ENCODE results near the gene CDC42BPA.

CDC42BPA gene, protein sequence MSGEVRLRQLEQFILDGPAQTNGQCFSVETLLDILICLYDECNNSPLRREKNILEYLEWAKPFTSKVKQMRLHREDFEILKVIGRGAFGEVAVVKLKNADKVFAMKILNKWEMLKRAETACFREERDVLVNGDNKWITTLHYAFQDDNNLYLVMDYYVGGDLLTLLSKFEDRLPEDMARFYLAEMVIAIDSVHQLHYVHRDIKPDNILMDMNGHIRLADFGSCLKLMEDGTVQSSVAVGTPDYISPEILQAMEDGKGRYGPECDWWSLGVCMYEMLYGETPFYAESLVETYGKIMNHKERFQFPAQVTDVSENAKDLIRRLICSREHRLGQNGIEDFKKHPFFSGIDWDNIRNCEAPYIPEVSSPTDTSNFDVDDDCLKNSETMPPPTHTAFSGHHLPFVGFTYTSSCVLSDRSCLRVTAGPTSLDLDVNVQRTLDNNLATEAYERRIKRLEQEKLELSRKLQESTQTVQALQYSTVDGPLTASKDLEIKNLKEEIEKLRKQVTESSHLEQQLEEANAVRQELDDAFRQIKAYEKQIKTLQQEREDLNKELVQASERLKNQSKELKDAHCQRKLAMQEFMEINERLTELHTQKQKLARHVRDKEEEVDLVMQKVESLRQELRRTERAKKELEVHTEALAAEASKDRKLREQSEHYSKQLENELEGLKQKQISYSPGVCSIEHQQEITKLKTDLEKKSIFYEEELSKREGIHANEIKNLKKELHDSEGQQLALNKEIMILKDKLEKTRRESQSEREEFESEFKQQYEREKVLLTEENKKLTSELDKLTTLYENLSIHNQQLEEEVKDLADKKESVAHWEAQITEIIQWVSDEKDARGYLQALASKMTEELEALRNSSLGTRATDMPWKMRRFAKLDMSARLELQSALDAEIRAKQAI (N-terminal part only)

DNA sequence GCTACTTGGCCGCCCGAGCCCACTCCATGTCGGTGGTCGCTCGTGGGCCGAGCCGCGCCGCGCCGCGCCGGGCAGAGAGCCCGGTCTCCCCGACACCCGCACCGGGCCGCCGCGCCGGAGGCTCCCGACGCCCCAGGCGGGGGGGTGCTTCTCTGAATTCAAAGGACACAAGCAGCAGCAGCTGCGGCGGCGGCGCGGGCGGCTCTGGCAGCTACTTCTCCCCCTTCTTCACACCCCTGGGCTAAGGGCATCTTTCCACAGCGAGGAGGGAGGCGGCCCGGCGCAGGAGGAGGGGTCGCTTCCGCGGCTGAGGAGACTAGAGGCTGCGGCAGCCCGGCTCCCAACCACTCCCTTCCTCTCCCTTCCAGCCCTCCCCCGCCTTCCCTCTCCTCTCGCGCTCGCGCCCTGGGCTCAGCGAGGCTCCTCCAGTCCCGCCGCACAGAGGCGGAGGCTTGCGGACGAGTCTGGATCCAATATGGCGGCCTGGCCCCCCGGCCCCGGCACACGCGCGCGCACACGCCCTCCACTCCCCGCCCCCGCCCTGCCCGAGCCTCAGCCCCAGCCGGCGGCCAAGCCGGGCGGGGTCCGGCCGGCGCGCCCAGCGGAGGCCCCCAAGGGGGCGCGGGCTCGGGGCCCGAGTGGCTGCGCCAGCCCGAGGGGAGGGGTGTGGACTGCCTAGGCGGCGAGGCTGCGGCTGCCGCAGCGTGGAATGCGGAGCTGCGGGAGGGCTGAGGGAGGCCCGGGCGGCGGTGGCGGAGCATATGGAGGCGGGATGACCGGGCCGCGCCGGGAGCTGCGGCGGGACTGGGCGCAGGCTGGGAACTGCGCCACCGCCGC, at the start of gene CDC42BPA:
TSS of gene CDC42BPA (minus strand) at position 477 of the 837 bp plus-strand sequence. CDS start 1,310 bp downstream, outside the sequence.
- peak within 1 kb of the TSS; percentile 99 for H3K27ac ChIP-seq (ENCODE audit: low read depth, low read length)
- no peaks in the 10 kb centered on the region for H3K9me3 ChIP-seq (ENCODE audit: low read length)
- H3K27me3 ChIP-seq (ENCODE audit: control insufficient read depth in 1 of 2, insufficient read depth in 2 of 2, low read length in 2 of 2) = no peaks in the 10 kb centered on the region
- no peaks in the 10 kb centered on the region for H3K36me3 ChIP-seq (ENCODE audit: insufficient read depth, low read length)
- H3K4me1 ChIP-seq (ENCODE audit: insufficient read depth, low read length) = peaks cover 4% of the 10 kb centered on the region
- peak within 1 kb of the TSS; percentile 95 to 97 for H3K4me3 ChIP-seq (ENCODE audit: low read depth in 1 of 2, low read length in 2 of 2)
- H3K9ac ChIP-seq (ENCODE audit: low read length) = peak within 1 kb of the TSS; percentile 78

DNA sequence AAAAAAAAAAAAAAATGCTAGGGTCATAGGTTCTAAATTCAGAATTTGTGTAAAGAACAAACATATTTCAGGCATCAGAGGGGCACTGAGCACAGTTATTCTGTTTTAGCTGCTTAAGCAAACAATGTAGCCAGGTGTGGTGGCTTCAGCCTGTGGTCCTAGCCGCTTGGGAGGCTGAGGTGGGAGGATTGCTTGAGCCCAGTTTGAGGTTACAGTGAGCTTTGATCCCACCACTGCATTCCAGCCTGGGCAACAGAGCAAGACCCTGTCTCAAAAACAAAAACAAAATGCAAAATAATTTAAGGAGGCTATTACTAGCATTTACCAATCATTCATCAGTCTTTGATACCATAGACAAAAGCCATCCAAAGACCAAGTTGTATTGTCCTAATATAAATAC, 49.7 kb upstream of the CDC42BPA start:
- no peaks in the 10 kb centered on the region for H3K9me3 ChIP-seq (ENCODE audit: low read length)
- H3K27ac ChIP-seq (ENCODE audit: low read depth, low read length) = no peak overlapping the region
- H3K4me1 ChIP-seq (ENCODE audit: insufficient read depth, low read length) = no peaks in the 10 kb centered on the region
- H3K36me3 ChIP-seq (ENCODE audit: insufficient read depth, low read length) = no peaks in the 10 kb centered on the region
- H3K4me3 ChIP-seq (ENCODE audit: low read depth in 1 of 2, low read length in 2 of 2) = no peak overlapping the region
- H3K27me3 ChIP-seq (ENCODE audit: control insufficient read depth in 1 of 2, insufficient read depth in 2 of 2, low read length in 2 of 2) = no peaks in the 10 kb centered on the region
- no peak overlapping the region for H3K9ac ChIP-seq (ENCODE audit: low read length)

DNA sequence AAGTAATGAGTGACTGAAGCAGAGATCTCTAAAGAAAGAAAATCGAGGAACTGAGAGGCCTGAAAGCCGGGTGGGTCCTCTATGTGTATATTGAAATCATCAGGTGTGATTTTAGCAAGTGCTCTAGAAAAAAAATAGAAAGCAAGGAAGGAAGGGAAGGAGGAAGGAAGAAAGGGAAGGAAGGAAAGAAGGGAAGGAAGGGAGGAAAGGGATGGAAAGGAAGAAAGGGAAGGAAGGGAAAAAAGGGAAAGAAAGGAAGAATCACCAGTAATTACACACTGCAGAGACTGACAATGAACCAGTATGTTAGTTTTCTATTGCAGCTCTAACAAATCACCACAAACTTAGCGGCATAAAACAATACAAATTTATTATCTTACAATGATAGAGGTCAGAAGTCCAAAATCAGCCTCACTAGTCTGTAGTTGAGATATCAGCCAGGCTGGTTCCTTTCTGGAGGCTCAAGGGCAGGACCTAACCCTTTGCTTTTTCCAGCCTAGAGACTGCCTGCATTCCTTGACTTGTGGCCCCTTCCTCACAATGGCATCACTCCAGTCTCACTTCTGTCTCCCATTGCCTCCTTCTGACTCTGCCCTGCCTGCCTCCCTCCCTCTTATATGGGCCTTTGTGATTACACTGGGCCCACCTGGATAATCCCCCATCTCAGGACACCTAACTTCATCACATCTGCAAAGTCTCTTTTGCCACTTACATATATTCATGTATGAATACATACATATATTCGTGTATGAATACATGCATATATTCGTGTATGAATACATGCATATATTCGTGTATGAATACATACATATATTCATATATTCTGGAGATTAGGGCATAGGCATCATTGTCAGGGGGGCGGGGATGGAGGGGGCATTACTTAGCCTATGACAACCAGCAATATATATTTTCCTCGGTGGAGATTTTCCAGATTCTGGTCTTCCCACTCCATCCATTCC, 47.5 kb upstream of the CDC42BPA start:
- Histone ChIP-seq H3K27ac (ENCODE audit: low read depth, low read length) (no peak overlapping the region), H3K36me3 (ENCODE audit: insufficient read depth, low read length) (no peaks in the 10 kb centered on the region), H3K27me3 (ENCODE audit: control insufficient read depth in 1 of 2, insufficient read depth in 2 of 2, low read length in 2 of 2) (no peaks in the 10 kb centered on the region), H3K9ac (ENCODE audit: low read length) (no peak overlapping the region), H3K4me1 (ENCODE audit: insufficient read depth, low read length) (no peaks in the 10 kb centered on the region), H3K9me3 (ENCODE audit: low read length) (no peaks in the 10 kb centered on the region), H3K4me3 (ENCODE audit: low read depth in 1 of 2, low read length in 2 of 2) (no peak overlapping the region)

DNA sequence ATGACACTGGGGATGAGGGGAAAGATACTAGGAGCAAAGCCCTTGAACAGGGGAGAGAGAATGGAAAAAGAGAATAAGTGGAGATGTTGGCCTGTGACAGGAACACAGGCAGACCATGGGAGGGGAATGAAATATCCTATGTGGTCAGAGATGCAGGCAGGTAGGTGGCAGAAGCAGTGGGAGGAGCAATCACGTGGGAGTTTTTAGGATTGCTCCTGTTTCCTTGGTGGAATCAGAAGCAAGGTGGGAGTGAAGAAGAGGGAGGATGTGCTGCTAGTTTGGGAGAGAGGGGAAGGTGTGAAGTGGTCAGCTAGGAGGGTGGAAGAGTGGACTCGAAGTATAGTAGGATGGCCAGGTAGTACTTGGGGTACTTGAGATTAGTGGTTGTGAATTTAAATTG, 46.4 kb upstream of the CDC42BPA start:
- no peaks in the 10 kb centered on the region for H3K4me1 ChIP-seq (ENCODE audit: insufficient read depth, low read length)
- H3K27me3 ChIP-seq (ENCODE audit: control insufficient read depth in 1 of 2, insufficient read depth in 2 of 2, low read length in 2 of 2) = no peaks in the 10 kb centered on the region
- H3K9ac ChIP-seq (ENCODE audit: low read length) = no peak overlapping the region
- H3K27ac ChIP-seq (ENCODE audit: low read depth, low read length) = no peak overlapping the region
- no peak overlapping the region for H3K4me3 ChIP-seq (ENCODE audit: low read depth in 1 of 2, low read length in 2 of 2)
- no peaks in the 10 kb centered on the region for H3K9me3 ChIP-seq (ENCODE audit: low read length)
- H3K36me3 ChIP-seq (ENCODE audit: insufficient read depth, low read length) = no peaks in the 10 kb centered on the region

DNA sequence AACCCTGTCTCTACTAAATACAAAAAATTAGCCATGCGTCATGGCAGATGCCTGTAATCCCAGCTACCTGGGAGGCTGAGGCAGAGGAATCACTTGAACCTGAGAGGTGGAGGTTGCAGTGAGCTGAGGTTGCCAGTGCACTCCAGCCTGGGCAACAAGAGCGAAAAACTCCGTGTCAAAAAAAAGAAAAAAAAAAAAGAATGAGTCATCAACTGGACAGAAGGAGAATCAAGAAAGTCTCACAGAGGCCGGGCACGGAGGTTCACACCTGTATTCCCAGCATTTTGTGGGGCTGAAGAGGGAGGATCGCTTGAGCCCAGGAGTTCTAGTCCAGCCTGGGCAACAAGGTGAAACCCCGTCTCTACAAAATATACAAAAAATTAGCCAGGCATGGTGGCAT, 45.5 kb upstream of the CDC42BPA start:
- Histone ChIP-seq H3K4me1 (ENCODE audit: insufficient read depth, low read length) (no peaks in the 10 kb centered on the region), H3K9me3 (ENCODE audit: low read length) (no peaks in the 10 kb centered on the region), H3K4me3 (ENCODE audit: low read depth in 1 of 2, low read length in 2 of 2) (no peak overlapping the region), H3K27me3 (ENCODE audit: control insufficient read depth in 1 of 2, insufficient read depth in 2 of 2, low read length in 2 of 2) (no peaks in the 10 kb centered on the region), H3K36me3 (ENCODE audit: insufficient read depth, low read length) (no peaks in the 10 kb centered on the region), H3K9ac (ENCODE audit: low read length) (no peak overlapping the region), H3K27ac (ENCODE audit: low read depth, low read length) (no peak overlapping the region)

DNA sequence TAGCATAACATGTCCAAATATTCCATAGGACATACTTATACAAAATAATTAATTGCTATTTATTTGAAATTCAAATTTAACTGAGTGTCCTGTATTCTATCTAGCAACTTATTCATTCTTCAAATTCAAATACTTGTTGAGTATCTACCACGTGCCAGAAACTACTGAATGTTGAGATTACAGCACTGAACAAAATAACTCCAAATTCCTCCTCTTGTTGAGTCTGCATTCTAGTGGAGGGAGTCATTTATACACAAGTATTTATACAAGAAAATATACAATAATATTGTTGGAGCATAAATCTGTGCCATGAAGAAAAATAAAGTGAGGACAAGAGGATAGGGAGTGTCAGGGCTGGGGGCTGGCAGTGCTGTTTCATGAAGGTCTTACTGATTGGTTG, 43.7 kb upstream of the CDC42BPA start:
- no peak overlapping the region for H3K4me3 ChIP-seq (ENCODE audit: low read depth in 1 of 2, low read length in 2 of 2)
- H3K9ac ChIP-seq (ENCODE audit: low read length) = no peak overlapping the region
- no peak overlapping the region for H3K27ac ChIP-seq (ENCODE audit: low read depth, low read length)
- H3K27me3 ChIP-seq (ENCODE audit: control insufficient read depth in 1 of 2, insufficient read depth in 2 of 2, low read length in 2 of 2) = no peaks in the 10 kb centered on the region
- H3K4me1 ChIP-seq (ENCODE audit: insufficient read depth, low read length) = no peaks in the 10 kb centered on the region
- H3K9me3 ChIP-seq (ENCODE audit: low read length) = no peaks in the 10 kb centered on the region
- H3K36me3 ChIP-seq (ENCODE audit: insufficient read depth, low read length) = no peaks in the 10 kb centered on the region

DNA sequence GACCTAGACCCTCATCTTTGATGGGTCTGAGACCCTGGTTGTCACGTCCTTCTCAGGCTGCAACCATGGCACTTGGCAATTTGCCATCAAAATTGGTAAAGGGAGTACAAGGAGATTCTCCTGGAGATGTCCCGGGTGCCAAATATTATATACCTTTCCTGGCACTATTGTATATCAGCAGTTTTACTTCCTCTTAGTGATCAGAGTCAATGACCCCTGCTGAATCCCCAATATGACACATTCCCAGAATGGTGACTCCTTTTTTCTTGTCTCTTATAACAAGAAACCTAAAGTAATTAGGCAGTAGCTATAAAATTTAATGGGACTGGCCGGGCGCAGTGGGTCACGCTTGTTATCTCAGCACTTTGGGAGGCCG, 39.6 kb upstream of the CDC42BPA start:
- Histone ChIP-seq H3K36me3 (ENCODE audit: insufficient read depth, low read length) (no peaks in the 10 kb centered on the region), H3K4me3 (ENCODE audit: low read depth in 1 of 2, low read length in 2 of 2) (no peak overlapping the region), H3K9ac (ENCODE audit: low read length) (no peak overlapping the region), H3K27me3 (ENCODE audit: control insufficient read depth in 1 of 2, insufficient read depth in 2 of 2, low read length in 2 of 2) (no peaks in the 10 kb centered on the region), H3K4me1 (ENCODE audit: insufficient read depth, low read length) (no peaks in the 10 kb centered on the region), H3K27ac (ENCODE audit: low read depth, low read length) (no peak overlapping the region), H3K9me3 (ENCODE audit: low read length) (no peaks in the 10 kb centered on the region)

DNA sequence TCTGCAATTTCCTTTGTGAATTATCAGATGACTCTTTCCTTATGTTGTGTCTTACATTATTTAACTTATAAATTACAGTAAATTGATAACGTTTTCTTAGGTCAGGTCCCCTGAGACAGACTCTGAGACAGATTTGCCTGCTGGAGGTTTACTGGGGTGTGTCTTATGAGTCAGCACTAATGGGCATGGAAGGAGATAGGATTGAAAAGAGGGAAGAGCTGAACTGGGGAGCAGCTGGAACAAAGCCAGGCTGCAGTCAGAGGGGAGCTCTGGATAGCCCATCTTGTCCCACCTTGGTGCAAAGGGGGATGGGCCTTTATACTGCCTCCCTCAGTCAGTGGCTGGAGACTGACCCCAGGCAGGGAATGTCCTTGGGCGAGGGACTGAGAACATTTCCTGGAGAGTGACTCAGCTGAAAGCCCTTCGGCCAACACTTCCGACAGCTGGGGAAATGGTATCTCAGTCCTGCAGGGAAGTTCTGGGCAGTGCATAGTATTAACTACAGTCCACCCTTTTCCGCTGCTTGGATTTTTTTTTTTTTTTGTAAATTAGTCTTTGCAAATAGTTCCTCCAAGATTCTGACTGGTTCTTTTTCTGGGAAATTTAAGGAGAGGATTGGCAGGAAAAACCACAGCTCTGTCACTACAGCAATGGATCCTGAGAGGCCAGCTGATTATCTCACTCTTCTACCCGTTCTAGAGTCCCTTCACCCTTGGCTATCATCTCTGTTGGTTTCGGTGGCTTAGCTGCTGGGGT, 39.1 kb upstream of the CDC42BPA start:
- no peaks in the 10 kb centered on the region for H3K27me3 ChIP-seq (ENCODE audit: control insufficient read depth in 1 of 2, insufficient read depth in 2 of 2, low read length in 2 of 2)
- H3K27ac ChIP-seq (ENCODE audit: low read depth, low read length) = no peak overlapping the region
- no peaks in the 10 kb centered on the region for H3K9me3 ChIP-seq (ENCODE audit: low read length)
- no peaks in the 10 kb centered on the region for H3K36me3 ChIP-seq (ENCODE audit: insufficient read depth, low read length)
- no peak overlapping the region for H3K9ac ChIP-seq (ENCODE audit: low read length)
- H3K4me3 ChIP-seq (ENCODE audit: low read depth in 1 of 2, low read length in 2 of 2) = no peak overlapping the region
- no peaks in the 10 kb centered on the region for H3K4me1 ChIP-seq (ENCODE audit: insufficient read depth, low read length)

DNA sequence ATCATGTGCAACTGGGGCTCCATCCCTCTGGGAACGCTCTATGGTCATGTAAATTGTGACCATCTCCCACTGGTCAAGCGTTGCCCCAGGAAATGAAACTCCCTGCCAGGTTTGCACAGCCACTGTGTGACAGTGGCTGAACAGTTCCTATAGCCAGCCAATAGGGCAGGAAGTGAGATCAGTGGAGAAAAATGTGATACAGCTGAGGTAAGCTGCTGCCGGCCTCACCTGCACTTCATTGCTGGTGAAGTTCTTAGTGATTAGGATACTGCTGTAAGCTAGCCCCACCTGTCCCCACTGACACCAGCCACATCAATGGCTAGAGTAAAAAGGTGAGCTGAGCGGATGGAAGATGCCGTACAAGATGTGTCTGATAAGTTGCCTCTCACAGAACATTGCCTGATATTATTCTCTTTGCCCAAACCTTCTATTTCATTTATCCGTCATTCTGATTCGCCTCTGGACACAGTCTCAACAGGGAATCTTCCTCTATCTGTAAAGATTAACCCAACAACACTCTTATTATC, 38.4 kb upstream of the CDC42BPA start:
- H3K9me3 ChIP-seq (ENCODE audit: low read length) = no peaks in the 10 kb centered on the region
- no peaks in the 10 kb centered on the region for H3K36me3 ChIP-seq (ENCODE audit: insufficient read depth, low read length)
- H3K9ac ChIP-seq (ENCODE audit: low read length) = no peak overlapping the region
- no peak overlapping the region for H3K27ac ChIP-seq (ENCODE audit: low read depth, low read length)
- no peaks in the 10 kb centered on the region for H3K4me1 ChIP-seq (ENCODE audit: insufficient read depth, low read length)
- H3K27me3 ChIP-seq (ENCODE audit: control insufficient read depth in 1 of 2, insufficient read depth in 2 of 2, low read length in 2 of 2) = no peaks in the 10 kb centered on the region
- H3K4me3 ChIP-seq (ENCODE audit: low read depth in 1 of 2, low read length in 2 of 2) = no peak overlapping the region
